T-helper 9 cell (primary cell): ENCODE results near the gene SMCO1.
"Not testable (repeated sequence)": the region's sequence is repeated elsewhere in the genome, so short reads cannot be mapped to it uniquely, and the experiment has no call there.

Source experiments
- DNase-seq: peaks from one replicate; pipeline ENCODE4 v3.0.0-alpha.2; 2020

Gene SMCO1

DNA sequence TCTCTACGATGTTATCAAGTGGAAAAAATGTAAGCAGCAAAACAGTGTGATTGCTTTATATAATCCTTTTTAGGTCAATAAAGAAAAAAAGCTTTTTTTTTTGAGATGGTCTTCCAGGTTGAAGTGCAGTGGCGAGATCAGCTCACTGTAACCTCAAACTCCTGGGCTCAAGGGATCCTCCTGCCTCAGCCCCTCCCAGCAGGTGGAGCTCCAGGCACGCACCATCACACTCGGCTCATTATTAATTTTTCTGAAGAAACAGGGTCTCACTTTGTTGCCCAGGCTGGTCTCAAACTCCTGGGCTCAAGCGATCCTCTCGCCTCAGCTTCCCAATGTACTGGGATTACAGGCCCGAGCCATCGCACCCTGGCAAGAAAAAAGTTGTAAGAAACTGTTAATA is 28.9 kb downstream of the SMCO1 start:
- DNase-seq, result peak; percentile 9

DNA sequence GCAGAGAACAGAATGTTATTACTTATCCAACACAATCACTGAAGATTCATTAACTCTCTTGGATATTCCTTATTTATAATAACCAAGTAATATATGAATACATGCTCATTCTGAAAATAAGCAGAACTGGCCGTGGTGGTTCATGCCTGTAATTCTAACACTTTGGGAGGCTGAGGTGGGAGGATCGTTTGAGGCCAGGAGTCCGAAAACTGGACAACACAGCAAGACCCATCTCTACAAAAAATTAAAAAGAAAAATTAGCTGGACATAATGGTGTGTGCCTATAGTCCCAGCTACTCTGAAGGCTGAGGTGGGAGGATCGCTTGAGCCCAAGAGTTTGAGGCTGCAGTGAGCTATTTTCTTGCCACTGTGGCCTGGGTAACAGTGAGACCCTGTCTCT is 37.5 kb downstream of the SMCO1 start:
- DNase-seq, result no peak

- no peak for DNase-seq
Measured at GRCh38 chr3:196472286-196472685, 42.9 kb downstream of the SMCO1 start.

DNA sequence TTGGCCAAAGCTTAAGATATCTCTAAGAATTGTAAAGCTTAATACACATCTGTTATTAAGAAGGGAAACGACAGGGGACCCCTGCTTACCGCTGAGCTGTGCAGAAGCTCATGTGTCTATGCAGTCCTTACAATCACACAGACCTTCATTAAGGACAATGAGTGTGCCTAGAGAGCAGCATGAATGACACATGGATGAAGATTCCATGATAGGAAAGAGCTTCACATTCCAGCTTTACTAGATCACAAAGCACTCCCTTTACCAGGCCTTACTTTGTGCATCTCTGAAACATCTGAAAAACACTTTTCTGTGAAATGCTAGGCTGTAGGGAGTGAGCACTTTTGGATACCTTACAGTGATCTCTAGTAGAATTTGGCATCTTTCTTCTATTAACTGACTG is 43.6 kb downstream of the SMCO1 start:
- no peak for DNase-seq

DNA sequence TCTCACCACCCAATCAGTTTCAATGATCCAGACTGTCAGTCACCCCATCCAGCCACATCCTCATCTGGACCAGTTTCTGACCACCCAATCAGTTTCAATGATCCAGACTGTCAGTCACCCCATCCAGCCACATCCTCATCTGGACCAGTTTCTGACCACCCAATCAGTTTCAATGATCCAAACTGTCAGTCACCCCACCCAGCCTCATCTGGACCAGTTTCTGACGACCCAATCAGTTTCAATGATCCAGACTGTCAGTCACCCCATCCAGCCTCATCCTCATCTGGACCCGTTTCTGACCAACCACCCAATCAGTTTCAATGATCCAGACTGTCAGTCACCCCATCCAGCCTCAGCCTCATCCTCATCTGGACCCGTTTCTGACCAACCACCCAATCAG is 45.0 kb downstream of the SMCO1 start:
- not testable (repeated sequence) for DNase-seq

DNA sequence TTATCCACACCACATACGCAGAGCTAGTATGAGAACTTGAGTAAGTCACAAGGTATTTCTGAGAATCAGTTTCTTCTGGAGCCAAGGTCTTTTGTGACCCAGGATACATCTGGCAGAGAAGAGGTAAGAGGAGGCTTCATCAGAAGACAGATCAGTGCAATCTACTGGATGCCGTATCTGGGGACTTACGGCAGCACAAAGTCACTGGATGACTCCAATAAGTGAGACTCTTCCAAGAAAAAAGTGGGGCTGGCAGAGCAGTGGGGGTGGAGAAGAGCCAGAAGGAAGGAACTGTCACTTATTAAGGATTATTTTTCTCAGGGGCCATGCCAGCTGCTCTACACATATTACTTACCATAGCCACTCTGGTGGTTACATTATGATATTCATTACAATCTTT is 51.3 kb downstream of the SMCO1 start:
- DNase-seq, result no peak

- no peak for DNase-seq
Measured at GRCh38 chr3:196463478-196463756, 51.7 kb downstream of the SMCO1 start.

DNA sequence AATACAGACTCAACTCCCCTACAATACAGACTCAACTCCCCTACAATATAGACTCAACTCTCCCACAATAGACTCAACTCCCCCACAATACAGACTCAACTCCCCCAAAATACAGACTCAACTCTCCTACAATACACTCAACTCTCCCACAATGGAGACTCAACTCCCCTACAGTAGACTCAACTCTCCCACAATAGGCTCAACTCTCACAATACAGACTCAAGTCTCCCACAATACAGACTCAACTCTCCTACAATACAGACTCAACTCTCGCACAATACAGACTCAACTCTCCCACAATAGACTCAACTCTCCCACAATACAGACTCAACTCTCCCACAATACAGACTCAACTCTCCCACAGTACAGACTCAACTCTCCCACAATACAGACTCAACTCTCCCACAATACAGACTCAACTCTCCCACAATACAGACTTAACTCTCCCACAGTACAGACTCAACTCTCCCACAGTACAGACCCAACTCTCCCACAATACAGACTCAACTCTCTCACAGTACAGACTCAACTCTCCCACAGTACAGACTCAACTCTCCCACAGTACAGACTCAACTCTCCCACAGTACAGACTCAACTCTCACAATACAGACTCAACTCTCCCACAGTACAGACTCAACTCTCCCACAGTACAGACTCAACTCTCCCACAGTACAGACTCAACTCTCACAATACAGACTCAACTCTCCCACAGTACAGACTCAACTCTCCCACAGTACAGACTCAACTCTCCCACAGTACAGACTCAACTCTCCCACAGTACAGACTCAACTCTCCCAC is 52.3 kb downstream of the SMCO1 start:
- not testable (repeated sequence) for DNase-seq

DNA sequence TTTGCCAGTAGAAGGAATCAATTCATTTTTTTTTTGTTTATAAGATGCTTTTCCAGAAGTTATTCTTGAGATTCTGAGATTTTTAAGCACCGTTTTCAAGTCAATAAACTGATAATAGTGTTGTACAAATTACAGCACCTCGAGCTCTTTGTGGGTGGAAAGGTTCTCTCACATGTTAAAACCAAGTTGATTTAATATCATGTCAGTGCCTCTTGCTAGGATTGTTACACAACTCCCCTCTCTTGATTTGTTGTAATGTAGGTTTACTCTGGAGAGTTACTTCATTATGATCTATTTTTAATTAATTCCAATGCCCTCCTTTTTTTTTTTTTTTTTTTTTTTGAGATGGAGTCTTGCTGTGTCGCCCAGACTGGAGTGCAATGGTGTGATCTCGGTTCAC is 57.1 kb downstream of the SMCO1 start:
- no peak for DNase-seq

GRCh38 chr3:196457470-196457869 is 57.7 kb downstream of the SMCO1 start:
- DNase-seq, result not testable (repeated sequence)
